Epithelial cell of prostate (primary cell): ENCODE measurements around the gene KCNAB1.

Experiments
- DNase-seq: peaks from one replicate; pipeline ENCODE4 v3.0.0-alpha.2; 2011; ENCODE audit warnings: low read depth, low spot score
- H3K27ac ChIP-seq: fragments of 450-650 bp; 2 replicates; pipeline ENCODE4 v1.5.1; 2017; ENCODE audit warnings: mild to moderate bottlenecking

Gene KCNAB1

DNA sequence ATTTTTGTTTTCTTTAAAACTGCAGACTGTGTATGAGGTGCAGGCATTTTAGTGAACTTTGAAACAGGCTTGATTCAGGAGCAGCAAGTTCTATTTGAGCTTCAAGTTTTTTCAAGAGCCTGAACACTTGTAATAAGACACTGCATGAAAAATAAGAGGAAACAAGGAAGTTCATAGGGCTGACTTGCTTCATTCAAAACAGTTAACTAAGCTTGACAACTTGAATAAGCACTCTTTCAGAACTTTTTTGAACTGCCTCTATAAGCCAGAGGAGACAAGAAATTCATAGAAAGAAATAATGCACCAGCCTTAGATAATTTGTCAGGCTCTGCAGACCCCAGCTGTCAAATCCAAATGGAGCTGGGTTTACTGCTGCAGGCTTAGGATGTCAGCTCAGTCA lies 304.4 kb downstream of the KCNAB1 start:
- H3K27ac ChIP-seq, result no peak overlapping the region
- DNase-seq, result no peak

DNA sequence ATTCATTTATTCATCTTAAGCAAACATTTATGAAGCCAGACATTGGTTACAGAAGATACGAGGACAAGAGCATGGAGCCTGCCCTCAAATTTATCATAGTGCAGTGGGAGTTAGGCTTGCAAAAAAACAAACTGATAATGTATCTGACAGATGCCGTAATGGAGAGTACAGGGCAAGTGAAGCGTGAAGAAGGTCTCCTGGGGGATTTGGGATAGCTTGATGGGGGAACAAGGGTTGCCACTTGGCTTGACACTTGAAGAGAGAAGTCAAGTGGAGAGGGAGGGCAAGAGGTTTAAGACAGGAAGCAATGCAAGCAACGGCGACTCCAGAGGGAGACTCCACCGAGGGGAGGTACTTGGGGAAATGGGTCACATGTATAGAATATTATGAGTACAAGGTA lies 305.3 kb downstream of the KCNAB1 start:
- no peak overlapping the region for H3K27ac ChIP-seq
- DNase-seq, result no peak

DNA sequence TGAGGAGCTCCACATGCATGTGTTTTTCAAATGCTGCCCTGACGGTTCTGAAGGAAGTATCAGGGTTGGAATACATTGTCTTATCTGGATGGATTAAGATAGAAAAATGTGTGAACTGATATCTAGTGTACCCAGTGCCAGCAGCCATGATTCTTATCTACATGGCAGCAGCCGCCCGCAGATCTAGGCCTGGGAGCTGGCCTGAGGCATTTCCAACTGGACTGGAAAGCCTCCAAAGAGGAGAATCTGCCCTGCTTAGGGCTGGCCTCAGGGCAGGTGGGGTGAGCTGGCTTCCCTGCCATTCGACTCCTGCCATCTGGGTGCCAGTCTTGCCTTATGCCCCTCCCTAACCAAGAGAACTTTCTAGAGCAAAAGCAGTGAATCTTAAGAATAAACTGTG lies 308.7 kb downstream of the KCNAB1 start:
- no peak overlapping the region for H3K27ac ChIP-seq
- DNase-seq, result no peak

DNA sequence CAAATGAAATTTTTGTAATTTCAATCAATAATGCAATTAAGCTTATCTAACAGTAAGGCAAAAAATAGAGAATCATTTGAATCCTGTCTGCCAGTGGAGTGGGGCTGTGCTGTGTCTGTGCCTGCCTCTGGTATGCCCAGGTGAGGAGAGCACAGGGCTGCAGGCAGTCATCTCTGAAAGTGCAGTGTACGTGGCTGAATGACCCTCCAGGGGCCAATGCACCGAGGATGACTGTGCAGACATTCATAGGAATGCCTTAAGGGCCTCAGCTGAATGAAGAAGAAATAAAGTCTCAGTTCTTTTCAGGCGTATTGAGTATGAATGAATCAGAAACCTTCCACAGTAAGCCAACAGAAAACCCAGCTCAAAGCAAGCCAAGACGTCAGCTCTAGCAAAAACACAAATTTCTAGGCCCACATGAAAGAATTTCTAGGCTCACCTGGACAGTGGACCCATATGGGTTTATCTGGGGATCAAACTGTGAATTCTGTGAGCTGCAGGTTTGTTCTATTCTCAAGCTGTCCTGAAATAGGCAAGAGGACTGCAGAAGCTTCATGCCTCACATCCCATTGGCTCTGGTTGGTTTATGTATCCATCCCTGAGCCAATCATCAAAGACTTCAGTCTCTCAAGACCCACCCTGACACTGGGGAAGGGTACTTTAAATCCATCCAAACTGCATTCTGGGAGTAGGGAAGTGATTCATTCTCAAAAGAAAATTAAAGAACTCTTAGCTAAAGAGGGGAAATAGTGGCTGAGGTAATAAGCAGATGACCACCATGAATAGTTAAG lies 311.2 kb downstream of the KCNAB1 start:
- H3K27ac ChIP-seq, result peak overlapping the region; percentile 70
- DNase-seq, result peak; percentile 48

DNA sequence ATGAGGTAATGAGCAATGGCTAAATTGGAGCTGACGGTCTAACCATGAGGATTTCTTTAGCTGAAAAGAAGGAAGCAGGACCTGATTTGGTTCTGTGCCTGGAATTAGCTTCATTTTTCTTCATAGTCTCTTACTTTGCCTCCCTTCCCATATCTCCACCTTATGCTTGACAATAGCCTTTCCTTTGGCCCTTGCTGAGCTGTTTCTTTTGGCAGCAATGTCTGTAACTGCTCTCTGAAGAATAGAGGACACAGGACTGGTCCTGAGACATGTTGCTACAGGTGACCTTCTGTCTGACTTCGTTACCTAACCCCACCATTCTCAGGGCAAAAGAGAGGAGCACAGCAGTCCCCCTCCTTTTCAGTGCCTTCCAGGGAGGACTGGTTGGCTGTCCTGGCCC lies 312.2 kb downstream of the KCNAB1 start:
- DNase-seq, result no peak
- H3K27ac ChIP-seq, result peak overlapping the region; percentile 70

DNA sequence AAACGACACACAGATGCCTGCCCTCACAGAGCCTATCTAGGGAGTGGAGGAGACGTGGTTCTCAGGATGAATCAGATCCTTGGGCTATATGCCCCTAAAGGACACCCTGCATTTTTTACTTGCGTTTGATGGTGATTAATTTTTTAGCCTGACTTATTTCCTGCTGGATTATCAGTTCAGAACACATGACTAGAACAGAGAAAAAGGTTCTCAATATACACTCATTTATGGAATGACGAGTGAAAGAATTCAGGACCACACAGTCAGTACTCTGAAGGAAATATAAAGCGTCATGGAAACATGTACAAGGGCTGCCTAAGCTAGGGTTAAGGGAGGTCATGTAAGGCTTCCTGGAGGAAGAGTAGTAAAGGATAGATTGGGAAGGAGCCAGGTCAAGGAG lies 312.8 kb downstream of the KCNAB1 start:
- H3K27ac ChIP-seq, result peak overlapping the region; percentile 70
- DNase-seq, result no peak

DNA sequence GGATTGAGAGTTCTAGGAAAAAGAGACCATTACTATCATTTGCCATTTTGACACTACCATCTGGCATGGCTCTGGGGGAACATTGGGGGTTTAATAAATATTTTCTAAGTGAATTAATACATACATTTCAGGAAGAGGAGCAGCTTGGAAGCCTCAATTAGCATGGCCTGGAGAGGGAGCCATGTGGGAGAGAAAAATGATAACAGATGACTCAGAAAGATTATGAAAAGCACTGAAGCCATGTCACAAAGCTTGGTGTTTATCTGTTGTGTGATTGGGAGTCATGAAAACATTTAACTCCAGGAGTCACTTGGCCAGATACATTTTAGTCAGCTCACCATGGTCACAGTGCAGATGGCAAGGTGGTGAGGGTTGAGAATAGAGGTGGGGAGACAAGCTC lies 313.5 kb downstream of the KCNAB1 start:
- no peak for DNase-seq
- H3K27ac ChIP-seq, result peak overlapping the region; percentile 70

DNA sequence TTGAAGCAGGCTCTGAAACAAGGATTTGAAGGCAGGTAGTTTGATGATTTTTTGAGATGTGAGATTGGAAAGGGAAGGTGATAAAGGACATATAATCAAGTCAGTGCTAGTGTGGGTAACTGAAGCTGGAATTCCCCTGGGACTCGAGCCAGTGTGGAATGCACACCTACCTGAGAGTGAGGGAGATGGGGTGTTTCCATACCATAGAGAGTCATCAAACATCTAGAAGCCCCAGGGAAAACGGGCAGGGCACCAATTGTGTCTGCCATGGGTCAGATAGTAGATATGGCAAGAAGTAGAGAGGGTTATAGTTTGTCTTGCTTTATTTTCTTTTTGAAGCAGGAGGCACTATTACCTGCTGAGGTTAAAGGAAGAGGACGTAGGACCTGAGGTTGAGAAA lies 314.5 kb downstream of the KCNAB1 start:
- no peak for DNase-seq
- no peak overlapping the region for H3K27ac ChIP-seq

DNA sequence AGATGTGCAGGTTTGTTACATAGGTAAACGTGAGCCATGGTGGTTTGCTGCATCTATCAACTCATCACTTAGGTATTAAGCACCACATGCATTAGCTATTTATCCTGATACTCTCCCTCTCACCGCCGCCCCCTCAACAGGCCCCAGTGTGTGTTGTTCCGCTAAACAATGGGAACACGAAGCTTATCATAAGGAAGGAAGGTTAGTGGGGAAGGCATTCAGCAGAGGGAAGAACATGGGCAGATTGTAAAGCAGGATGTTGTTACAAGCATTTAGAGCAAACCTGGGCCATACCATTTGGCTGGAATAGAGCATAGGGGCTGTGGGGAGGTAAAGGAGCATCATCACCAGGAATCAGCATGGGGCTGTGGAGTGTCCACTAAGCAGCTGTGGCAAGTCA lies 322.7 kb downstream of the KCNAB1 start:
- H3K27ac ChIP-seq, result no peak overlapping the region
- DNase-seq, result no peak

DNA sequence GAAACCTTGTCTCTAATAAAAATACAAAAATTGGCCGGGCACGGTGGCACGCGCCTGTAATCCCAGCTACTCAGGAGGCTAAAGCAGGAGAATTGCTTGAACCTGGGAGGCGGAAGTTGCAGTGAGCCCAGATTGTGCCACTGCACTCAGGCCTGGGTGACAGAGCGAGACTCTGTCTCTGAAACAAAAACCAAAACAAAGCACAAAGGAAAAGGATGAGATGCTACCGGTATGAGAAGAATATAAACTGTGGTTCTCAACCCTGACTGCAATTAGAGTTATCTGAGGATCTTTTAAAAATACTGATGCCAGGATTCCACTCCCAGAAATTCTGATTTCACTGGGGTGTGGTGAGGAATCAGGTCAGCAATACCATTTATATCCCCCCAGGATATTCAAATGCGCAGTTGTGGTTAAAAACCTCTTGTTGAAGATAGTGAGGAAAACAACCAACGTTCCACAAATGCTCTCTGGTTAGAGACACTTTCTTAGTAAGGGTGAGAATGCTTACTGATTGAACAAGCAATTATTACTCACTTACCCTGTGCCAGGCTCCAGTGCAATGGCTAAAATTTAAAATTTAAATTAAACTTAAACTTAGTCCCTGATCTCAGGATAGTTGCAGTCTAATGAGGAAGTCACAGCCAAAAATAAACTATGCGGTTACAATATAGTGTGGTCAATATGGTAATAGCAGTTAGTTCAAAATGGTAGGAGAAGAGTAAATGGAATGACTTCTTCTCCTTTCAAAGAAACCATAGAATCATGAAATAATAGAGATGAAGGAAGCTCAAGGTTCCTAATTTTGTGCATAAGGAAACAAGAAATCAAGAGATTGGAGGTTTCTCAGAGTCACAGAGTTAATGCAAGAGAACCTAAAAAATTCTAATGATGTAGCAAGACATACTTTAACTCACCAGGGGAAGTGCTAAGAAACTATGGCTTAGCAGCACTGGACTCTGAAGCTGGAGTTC lies 325.0 kb downstream of the KCNAB1 start:
- no peak overlapping the region for H3K27ac ChIP-seq
- no peak for DNase-seq

DNA sequence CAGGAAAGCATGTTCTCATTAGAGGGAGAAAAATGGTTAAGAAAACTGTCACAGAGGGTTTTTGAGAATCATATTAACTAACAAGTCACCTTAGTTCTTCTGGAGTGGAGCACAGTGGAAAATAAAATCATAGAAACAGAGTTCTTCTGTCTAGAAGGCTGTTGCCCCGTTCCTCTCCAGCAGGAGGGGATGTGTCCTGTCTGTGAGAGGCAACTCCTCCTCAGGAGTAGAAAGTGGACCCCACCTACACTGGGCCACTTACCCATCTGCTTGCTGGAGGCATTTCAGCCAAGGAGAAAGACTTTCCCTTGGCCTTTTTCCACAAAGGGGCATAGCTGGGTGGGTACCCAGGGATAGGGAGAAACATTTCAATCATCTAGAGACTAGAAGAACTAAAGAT lies 327.9 kb downstream of the KCNAB1 start:
- H3K27ac ChIP-seq, result no peak overlapping the region

DNA sequence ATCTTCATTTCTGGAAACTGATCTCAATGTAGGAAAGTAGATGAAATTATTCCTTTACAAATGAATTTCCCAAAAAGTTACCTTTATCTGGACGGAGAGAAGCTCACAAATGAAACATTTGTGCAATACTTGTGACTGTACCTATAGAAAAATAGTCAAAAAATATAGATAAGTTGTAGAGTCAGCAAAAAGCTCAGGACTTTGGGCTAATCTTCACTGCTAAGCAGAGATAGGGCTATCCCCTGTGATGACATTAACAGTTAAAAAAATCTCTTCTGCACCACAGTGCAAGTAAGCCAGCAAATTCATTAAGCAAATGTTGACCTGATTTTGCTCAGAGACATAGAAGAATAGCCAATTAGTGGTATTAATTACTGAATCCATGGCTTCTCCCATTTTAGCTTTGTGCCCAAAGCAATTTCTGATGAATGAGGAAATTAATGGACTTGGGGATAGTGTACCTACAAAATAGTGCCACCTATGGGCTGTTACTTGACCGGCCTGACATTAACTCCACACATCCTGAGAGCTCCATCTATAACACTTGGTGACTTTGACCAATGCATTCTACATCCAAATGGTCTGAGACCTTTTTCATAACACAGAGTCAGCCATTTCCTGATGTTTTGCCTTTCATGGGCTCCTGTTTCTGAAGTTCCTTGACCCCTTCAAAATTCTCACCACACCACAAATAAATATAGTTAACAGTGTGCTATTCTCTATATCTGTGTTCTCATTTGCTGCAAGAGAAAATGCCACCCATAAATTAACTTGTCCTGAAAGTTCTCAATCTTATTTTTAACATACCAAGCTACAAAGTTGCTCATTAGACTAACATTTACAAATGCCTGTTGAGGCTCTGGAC lies 329.6 kb downstream of the KCNAB1 start:
- no peak overlapping the region for H3K27ac ChIP-seq
- no peak for DNase-seq

More for the DNA sequence above, 327.9 kb downstream of the KCNAB1 start:
- DNase-seq, result no peak

DNA sequence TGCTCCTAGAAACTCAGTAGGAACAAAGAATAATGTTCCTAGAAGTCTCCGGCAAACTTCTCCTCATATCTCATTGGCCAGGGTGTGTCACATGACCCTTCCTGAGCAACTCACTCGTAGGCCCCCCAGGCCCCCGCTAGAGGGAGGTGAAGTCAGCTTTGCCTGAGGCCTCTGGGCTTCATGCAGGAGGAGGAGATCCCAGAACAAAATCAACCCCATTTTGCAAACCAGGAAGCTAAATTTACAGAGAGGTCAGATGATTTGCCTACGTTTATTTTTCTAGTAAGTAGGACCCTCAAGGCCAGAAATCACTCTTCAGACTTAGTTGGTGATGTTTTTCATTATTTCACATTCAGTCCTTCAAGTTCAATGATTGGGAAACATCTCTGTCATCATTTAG lies 335.5 kb downstream of the KCNAB1 start:
- DNase-seq, result no peak
- H3K27ac ChIP-seq, result peak overlapping the region; percentile 51

DNA sequence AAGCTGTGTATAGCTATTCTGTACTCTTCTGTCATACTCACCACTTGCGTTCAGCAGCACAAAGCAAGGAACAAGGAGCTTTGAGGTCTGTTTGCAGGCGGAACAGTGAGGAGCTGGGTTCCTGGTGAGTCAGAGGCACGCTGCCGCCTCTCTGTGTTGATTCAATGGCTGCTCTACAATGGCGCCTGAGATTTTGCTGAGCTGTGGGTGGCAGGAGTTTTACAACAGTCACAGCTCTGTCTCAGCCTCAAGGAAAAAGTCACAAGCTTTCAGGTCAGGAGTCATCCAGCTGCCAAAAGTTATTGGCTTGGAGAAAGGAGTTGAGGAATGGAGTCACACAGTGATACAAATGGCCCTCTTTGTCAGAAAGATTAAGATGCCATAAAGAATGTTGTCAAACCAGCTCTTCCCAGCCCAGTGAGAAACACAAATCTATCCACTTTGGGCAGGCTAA lies 336.4 kb downstream of the KCNAB1 start:
- peak overlapping the region; percentile 51 for H3K27ac ChIP-seq
- peak; percentile 61 for DNase-seq

DNA sequence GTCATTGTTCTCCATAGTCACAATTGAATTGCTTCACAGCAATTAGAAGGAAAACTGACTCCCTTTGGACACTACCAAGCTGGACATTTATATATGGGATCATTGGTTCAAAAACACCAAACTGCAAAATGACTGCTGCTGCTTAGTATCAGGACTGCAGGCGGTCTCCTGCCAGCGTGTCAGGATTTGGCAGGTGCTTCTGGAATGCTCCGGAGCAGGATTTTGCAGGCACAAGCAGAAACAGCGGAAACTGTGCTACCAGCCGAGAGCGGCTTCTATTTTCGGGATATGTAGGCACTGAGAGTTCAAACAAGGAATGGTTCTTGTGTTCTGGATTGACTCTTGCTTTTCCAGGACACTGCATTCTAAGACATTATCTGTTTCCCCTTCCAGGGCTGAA lies 339.1 kb downstream of the KCNAB1 start:
- DNase-seq, result no peak
- H3K27ac ChIP-seq, result no peak overlapping the region

DNA sequence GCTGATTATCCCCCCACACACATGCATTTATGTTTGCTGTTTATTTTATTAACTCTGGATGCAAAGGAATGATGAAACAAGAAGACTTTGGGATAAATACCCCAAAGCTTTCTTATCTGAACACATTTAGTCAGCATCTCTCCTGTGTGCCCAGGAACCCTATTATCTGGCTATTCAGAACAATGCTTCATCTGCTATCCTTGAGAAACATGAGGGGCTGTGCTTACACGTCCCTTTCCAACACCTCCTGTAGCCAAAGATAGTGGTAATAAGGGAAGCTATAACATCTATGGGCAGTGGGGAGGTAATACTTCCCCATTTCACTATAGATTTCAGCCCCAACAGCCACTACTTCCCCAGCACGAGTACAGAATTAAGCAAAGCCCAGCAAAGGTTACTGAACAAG lies 339.8 kb downstream of the KCNAB1 start:
- DNase-seq, result no peak
- H3K27ac ChIP-seq, result no peak overlapping the region

DNA sequence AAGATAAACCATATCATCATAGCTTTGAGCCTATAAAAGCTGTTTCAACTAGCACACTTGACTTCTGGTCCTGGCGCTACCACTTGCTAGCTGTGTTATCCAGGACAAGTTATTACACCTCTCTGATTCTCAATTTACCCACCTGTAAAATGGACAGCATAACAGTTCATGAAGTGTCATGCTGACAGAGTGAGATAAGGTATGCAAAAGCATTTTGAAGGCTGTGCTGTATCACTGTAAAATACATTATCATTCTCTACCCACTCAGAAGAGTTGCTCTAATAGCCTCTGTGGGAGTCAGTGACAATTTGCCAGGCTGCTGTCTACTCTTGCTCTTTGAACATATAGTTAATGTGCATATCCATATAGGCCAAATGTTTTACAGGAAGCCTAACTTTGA lies 341.5 kb downstream of the KCNAB1 start:
- DNase-seq, result no peak
- H3K27ac ChIP-seq, result no peak overlapping the region

DNA sequence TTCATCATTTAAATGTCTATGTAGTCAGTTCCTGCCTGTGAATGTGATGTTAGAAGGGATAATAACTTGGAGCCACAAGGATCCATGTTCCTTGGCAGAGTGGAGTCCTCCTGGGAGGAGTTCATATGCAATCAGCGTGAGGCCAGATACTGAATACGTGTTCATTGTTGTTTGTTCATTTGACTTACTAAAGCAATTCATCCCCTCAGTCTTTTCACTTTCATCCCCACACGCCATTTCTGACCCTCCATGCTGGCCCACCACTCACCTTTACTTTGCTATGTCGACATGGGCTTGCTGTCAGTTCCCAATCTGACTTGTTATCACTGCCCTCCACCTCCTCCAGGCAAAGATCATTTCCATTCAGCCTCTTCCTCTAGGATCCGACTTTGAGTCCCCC lies 342.7 kb downstream of the KCNAB1 start:
- no peak for DNase-seq
- H3K27ac ChIP-seq, result no peak overlapping the region

DNA sequence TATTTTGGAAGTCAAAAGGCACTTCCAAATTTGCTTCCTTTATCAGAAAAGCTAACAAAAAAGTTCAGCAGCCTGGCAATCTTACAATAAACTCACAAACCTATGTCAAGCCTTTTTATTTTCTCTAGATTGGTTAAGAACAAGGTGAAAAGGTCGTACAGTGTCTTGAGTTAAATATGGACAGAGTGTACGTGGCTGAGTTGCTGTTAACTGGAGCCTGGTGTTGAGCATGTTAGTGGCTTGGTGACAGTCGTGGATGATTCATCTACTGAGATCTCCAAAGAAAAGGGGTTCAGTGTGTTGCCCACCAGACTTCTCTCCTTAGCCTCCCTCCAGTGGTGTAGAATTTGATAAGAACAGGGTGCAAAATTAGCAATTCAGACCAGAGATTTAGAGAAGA lies 344.8 kb downstream of the KCNAB1 start:
- no peak overlapping the region for H3K27ac ChIP-seq
- no peak for DNase-seq

DNA sequence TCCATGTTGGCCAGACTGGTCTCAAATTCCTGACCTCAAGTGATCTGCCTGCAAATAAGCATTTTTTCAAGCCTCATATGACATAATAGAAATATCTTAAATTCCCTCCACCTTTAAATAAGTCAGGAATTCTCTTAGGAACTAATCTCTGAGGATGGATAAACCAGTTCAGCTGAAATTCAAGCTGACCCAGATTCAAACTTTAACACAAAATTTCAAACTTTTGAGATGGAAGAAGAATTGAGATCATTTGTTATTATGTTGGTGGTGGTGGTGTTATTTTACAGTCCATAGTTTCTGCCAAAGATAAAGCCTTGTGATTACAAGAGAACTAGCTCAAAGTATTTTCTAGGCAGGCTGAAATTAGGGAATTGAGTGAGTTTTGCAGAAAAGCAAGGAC lies 349.1 kb downstream of the KCNAB1 start:
- H3K27ac ChIP-seq, result no peak overlapping the region
- DNase-seq, result no peak
